C4-2B (cell line): Measurements from ENCODE around the gene TCP11.

Experiments used
- CTCF ChIP-seq: fragments of 450-650 bp; conservative IDR thresholded peaks from 2 replicates; pipeline ENCODE4 v1.5.1; 2017; ENCODE audit warnings: mild to moderate bottlenecking
- ZFX ChIP-seq: fragments of 450-650 bp; IDR thresholded peaks from 2 replicates; pipeline ENCODE4 v1.6.1; 2017

DNA sequence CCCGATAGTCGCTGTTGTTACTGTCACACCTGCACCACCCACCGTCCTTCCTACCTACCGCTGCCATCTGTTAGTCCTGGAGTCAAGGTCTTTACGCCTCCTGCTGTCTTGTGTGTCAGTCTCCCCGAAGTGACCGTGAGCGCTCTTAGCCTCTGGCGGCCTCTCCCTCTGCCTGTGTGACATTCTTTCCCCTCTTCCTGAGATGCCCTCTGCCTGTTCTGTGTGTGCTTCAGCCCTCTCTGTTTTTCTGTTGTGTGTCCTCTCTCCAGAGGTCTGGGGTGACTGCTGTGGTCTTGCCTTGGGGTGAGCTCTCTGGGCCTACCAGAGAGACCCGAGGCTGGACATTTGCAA is 54.9 kb downstream of the TCP11 start:
- TF ChIP-seq CTCF (no peak), ZFX (no peak)
